Endodermal cell (in vitro differentiated cells): ENCODE measurements around the gene C3orf20. TPM values are rescaled to one million over a fixed set of nuclear protein-coding genes. Genes with fewer than 3 reads are reported as not detected.

Source experiments
- DNase-seq: peaks from one replicate; pipeline ENCODE4 v3.0.0-alpha.2; 2017
- H3K27ac ChIP-seq: 2 replicates; pipeline ENCODE4 v1.5.1; 2013; ENCODE audit warnings: mild to moderate bottlenecking, low read depth, low read length, moderate library complexity
- H3K27me3 ChIP-seq: 2 replicates; pipeline ENCODE4 v1.6.1; 2013; ENCODE audit warnings: mild to moderate bottlenecking, low read length, moderate library complexity; ENCODE audit not compliant: insufficient read depth, control insufficient read depth, poor library complexity, severe bottlenecking
- H3K36me3 ChIP-seq: 2 replicates; pipeline ENCODE4 v1.7.0; 2013; ENCODE audit warnings: mild to moderate bottlenecking, low read length, moderate library complexity; ENCODE audit not compliant: control insufficient read depth, insufficient read depth
- H3K4me1 ChIP-seq: one replicate; pipeline ENCODE4 v1.7.0; 2013; ENCODE audit warnings: low read length; ENCODE audit not compliant: control insufficient read depth, insufficient read depth
- H3K4me3 ChIP-seq: 2 replicates; pipeline ENCODE4 v1.5.1; 2013; ENCODE audit warnings: mild to moderate bottlenecking, low read length, moderate library complexity
- H3K9ac ChIP-seq: 2 replicates; pipeline ENCODE4 v1.6.1; 2013; ENCODE audit warnings: mild to moderate bottlenecking, low read length, moderate library complexity; ENCODE audit not compliant: poor library complexity, severe bottlenecking; ENCODE audit errors: extremely low read depth
- H3K9me3 ChIP-seq: 2 replicates; pipeline ENCODE4 v1.6.1; 2013; ENCODE audit warnings: mild to moderate bottlenecking, low read length, moderate library complexity; ENCODE audit not compliant: control insufficient read depth
- H3K27ac Mint-ChIP-seq: 2 replicates; pipeline ENCODE4 v1.8.0; 2020; ENCODE audit warnings: mixed read lengths
- H3K27me3 Mint-ChIP-seq: 2 replicates; pipeline ENCODE4 v1.8.0; 2021; ENCODE audit warnings: mild to moderate bottlenecking, mixed read lengths; ENCODE audit not compliant: insufficient read depth
- H3K36me3 Mint-ChIP-seq: 2 replicates; pipeline ENCODE4 v1.8.0; 2020; ENCODE audit warnings: low read depth, mixed read lengths
- H3K4me1 Mint-ChIP-seq: 2 replicates; pipeline ENCODE4 v1.8.0; 2020; ENCODE audit warnings: mixed read lengths
- H3K4me3 Mint-ChIP-seq: 2 replicates; pipeline ENCODE4 v1.8.0; 2020; ENCODE audit warnings: mild to moderate bottlenecking, moderate library complexity, mixed read lengths
- H3K9me3 Mint-ChIP-seq: 2 replicates; pipeline ENCODE4 v1.8.0; 2020; ENCODE audit warnings: mild to moderate bottlenecking, mixed read lengths
- CTCF ChIP-seq: fragments of 200-600 bp; sonication (generic); conservative IDR thresholded peaks from 2 replicates; pipeline ENCODE4 v1.5.0; 2021; ENCODE audit warnings: antibody characterized with exemption, mild to moderate bottlenecking
- WGBS, 2 experiments: methylation state at CpG; one replicate each; pipeline versions ENCODE4 v1.1.5 to v1.1.7; 2013; ENCODE audit warnings: missing lambda C conversion rate in 2 of 2, mixed read lengths in 1 of 2; ENCODE audit not compliant: insufficient coverage in 1 of 2, insufficient read length in 1 of 2; 5-methylcytosine and 5-hydroxymethylcytosine counted together
- total RNA-seq, 2 donors: library from RNA; stranded (reverse); fragmentation: NEBNext Ultra II Directional in 1 of 2; extraction: Animal tissue kit (Norgen Biotek cat#: 25700) in 1 of 2; gene quantifications; 2 replicates in 1 of 2; 3 replicates in 1 of 2; pipeline ENCODE4 v1.2.1, GENCODE V29; 2021

C3orf20 gene
- total RNA-seq, 2 donors from 2014 or later: not detected

DNA sequence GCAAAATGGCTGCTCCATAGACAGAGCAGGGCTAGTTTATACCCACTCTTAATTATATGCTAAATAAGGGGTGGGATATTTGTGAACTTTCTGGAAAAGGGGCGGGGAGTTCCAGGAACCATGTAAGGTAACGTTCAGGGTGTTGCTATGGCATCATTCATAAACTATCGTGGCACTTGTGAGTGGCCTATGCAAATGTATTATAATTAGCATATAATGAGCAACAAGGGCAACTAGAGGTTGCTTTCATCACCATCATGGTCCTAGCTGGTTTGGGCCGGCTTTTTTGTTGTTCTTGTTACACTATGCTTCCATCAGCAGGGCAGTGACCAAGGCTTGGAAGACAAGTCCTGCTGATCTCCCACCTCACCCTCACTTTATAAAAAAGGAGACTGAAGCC is 100.6 kb downstream of the C3orf20 start:
- Mint-ChIP-seq H3K27ac (no peak overlapping the region), H3K4me1 (no peaks in the 10 kb centered on the region), H3K36me3 (no peaks in the 10 kb centered on the region), H3K9me3 (peaks cover 9% of the 10 kb centered on the region), H3K4me3 (no peak overlapping the region), H3K27me3 (no peaks in the 10 kb centered on the region)
- peak; percentile 13 for DNase-seq
- Histone ChIP-seq H3K36me3 (no peaks in the 10 kb centered on the region), H3K4me3 (no peak overlapping the region), H3K27me3 (no peaks in the 10 kb centered on the region), H3K9me3 (peaks cover 8% of the 10 kb centered on the region), H3K27ac (no peak overlapping the region), H3K9ac (no peak overlapping the region), H3K4me1 (no peaks in the 10 kb centered on the region)
- no peak for TF ChIP-seq CTCF
- WGBS, 2 experiments: 92 to 95% methylated on average over 4 of the region's 4 CpGs

GRCh38 chr3:14779069-14779685 is 104.2 kb downstream of the C3orf20 start:
- TF ChIP-seq CTCF: no peak
- peaks cover 9% of the 10 kb centered on the region for H3K9me3 Mint-ChIP-seq
- DNase-seq: no peak
- H3K27ac Mint-ChIP-seq: no peak overlapping the region
- no peaks in the 10 kb centered on the region for H3K4me1 Mint-ChIP-seq
- no peaks in the 10 kb centered on the region for H3K4me1 ChIP-seq
- no peak overlapping the region for H3K4me3 Mint-ChIP-seq
- no peaks in the 10 kb centered on the region for H3K27me3 ChIP-seq
- no peaks in the 10 kb centered on the region for H3K27me3 Mint-ChIP-seq
- no CpG with 5 or more reads among the region's 2 CpGs for WGBS, 2 experiments
- H3K9me3 ChIP-seq: peaks cover 8% of the 10 kb centered on the region
- H3K36me3 Mint-ChIP-seq: no peaks in the 10 kb centered on the region
- no peak overlapping the region for H3K4me3 ChIP-seq
- no peak overlapping the region for H3K9ac ChIP-seq
- no peak overlapping the region for H3K27ac ChIP-seq
- H3K36me3 ChIP-seq: no peaks in the 10 kb centered on the region

DNA sequence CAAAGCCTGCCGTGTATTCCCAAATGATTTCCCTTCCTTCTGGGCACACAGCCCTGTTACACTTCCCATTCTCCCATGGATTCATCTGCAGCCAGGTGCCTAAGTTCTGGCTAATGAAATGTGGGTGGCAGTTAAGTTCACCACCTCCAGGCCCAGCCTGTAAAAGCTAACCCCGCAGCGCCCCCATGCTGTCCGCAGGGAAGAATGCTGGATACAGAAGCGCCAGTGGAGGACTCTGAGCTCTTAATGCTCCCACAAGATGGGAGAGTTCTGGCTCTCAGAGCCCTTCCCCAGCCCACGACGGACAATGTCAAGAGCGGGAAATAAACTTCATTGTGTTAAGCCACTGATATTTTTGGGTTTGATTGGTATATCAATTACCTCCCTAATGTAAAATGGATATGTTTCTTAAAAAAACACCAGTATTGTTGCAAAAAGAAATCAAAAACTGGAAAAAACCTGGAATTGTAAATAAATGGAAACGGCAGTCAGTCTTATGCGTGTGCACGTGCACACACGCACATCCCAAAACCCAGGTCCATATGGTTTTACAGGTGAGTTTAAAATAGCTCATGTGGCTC is 106.1 kb downstream of the C3orf20 start:
- no peaks in the 10 kb centered on the region for H3K4me1 ChIP-seq
- H3K27me3 ChIP-seq: no peaks in the 10 kb centered on the region
- peaks cover 3% of the 10 kb centered on the region for H3K27me3 Mint-ChIP-seq
- H3K27ac Mint-ChIP-seq: no peak overlapping the region
- no peak overlapping the region for H3K4me3 Mint-ChIP-seq
- H3K27ac ChIP-seq: no peak overlapping the region
- WGBS, 2 experiments: 39 to 41% methylated on average over 8 to 12 of the region's 12 CpGs
- H3K4me1 Mint-ChIP-seq: no peaks in the 10 kb centered on the region
- H3K4me3 ChIP-seq: no peak overlapping the region
- no peaks in the 10 kb centered on the region for H3K36me3 ChIP-seq
- peak; percentile 93 for DNase-seq
- peaks cover 8% of the 10 kb centered on the region for H3K9me3 ChIP-seq
- H3K9ac ChIP-seq: no peak overlapping the region
- H3K36me3 Mint-ChIP-seq: no peaks in the 10 kb centered on the region
- peak; percentile 91 for TF ChIP-seq CTCF
- H3K9me3 Mint-ChIP-seq: peaks cover 14% of the 10 kb centered on the region
